K562 (cell line): ENCODE results near the gene PTBP3. TPM values are rescaled to one million over a fixed set of nuclear protein-coding genes. Genes with fewer than 3 reads are reported as not detected.

ENCODE experiments used
- BCOR ChIP-seq: fragments of 450-650 bp; IDR thresholded peaks from 2 replicates; pipeline ENCODE4 v1.6.1; 2016
- CBFA2T3 ChIP-seq: fragments of 450-650 bp; IDR thresholded peaks from 2 replicates; pipeline ENCODE4 v1.6.1; 2017
- CBX1 ChIP-seq: sonication (generic); IDR thresholded peaks from 2 replicates; pipeline ENCODE4 v1.6.1; 2016; ENCODE audit warnings: antibody characterized with exemption, low read depth, mild to moderate bottlenecking
- CC2D1A ChIP-seq: fragments of 450-650 bp; IDR thresholded peaks from 2 replicates; pipeline ENCODE4 v1.6.1; 2017; ENCODE audit warnings: mild to moderate bottlenecking
- CTBP1 ChIP-seq: fragments of 450-650 bp; IDR thresholded peaks from 2 replicates; pipeline ENCODE4 v1.6.1; 2016; ENCODE audit warnings: borderline replicate concordance
- ESRRA ChIP-seq: fragments of 450-650 bp; IDR thresholded peaks from 2 replicates; pipeline ENCODE4 v1.6.1; 2014; ENCODE audit warnings: low read depth, mild to moderate bottlenecking, moderate library complexity, borderline replicate concordance
- KAT7 ChIP-seq: sonication (generic); formaldehyde crosslinking; IDR thresholded peaks from 2 replicates; pipeline ENCODE4 v1.8.0; 2022; ENCODE audit warnings: missing genetic modification reagents, mild to moderate bottlenecking, borderline replicate concordance
- KLF13 ChIP-seq: fragments of 450-650 bp; IDR thresholded peaks from 2 replicates; pipeline ENCODE4 v1.6.1; 2016; ENCODE audit warnings: missing genetic modification characterization, low read depth, mild to moderate bottlenecking, missing compliant biosample characterization, moderate library complexity, borderline replicate concordance
- NCOR1 ChIP-seq: fragments of 450-650 bp; IDR thresholded peaks from 2 replicates; pipeline ENCODE4 v1.6.1; 2016; ENCODE audit warnings: mild to moderate bottlenecking, moderate library complexity
- RBM39 ChIP-seq: fragments of 200-400 bp; formaldehyde crosslinking; optimal IDR thresholded peaks from 2 replicates; pipeline ENCODE3; 2018; ENCODE audit warnings: low read depth, low read length
- RCOR1 ChIP-seq, 2 experiments: IDR thresholded peaks; 2 replicates each; pipeline ENCODE4 v1.6.1; 2012; ENCODE audit warnings: low read depth in 2 of 2, low read length in 2 of 2, borderline replicate concordance in 1 of 2, improper control_type of control experiment in 1 of 2
- SMARCE1 ChIP-seq: fragments of 450-650 bp; IDR thresholded peaks from 2 replicates; pipeline ENCODE4 v1.7.1; 2016; ENCODE audit warnings: mild to moderate bottlenecking
- TBL1XR1 ChIP-seq, 2 experiments: IDR thresholded peaks; 2 replicates each; pipeline ENCODE4 v1.6.1; 2012; ENCODE audit warnings: improper control_type of control experiment in 2 of 2, low read length in 2 of 2, mild to moderate bottlenecking in 1 of 2
- TRIM28 ChIP-seq: fragments of 450-650 bp; IDR thresholded peaks from 2 replicates; pipeline ENCODE4 v1.6.1; 2017
- ZNF197 ChIP-seq: fragments of 200-800 bp; sonication (Bioruptor generic); IDR thresholded peaks from 2 replicates; pipeline ENCODE4 v1.6.1; 2016; ENCODE audit warnings: low read depth, missing genetic modification characterization, missing compliant biosample characterization
- ZNF316 ChIP-seq: fragments of 450-650 bp; IDR thresholded peaks from 2 replicates; pipeline ENCODE4 v1.6.1; 2016
- ZNF431 ChIP-seq: sonication (generic); formaldehyde crosslinking; IDR thresholded peaks from 2 replicates; pipeline ENCODE4 v1.8.0; 2022; ENCODE audit warnings: mild to moderate bottlenecking, missing genetic modification reagents
- ZNF436 ChIP-seq: fragments of 250-450, 450-650 bp; sonication (Bioruptor Pico); formaldehyde crosslinking; IDR thresholded peaks from 2 replicates; pipeline ENCODE4 v1.7.0; 2020; ENCODE audit warnings: mild to moderate bottlenecking
- polyA plus RNA-seq, 8 experiments: library from polyadenylated mRNA; depleted of rRNA in 4 of 8; stranded (reverse) in 5 of 8; unstranded in 3 of 8; fragments of >200 nt; fragmentation: Nextera tagmentation in 2 of 8; fragmentation: Illumina TruSeq in 1 of 8; extraction: Ambion mirVana in 2 of 8; extraction: Trizol in 1 of 8; gene quantifications; 2 replicates each; pipeline versions ENCODE4 v1.2.1 to v1.2.3, GENCODE V29; 2011 to 2014; ENCODE audit warnings: inconsistent platforms in 1 of 8, missing spikeins in 1 of 8
- total RNA-seq, 7 experiments: library from RNA; depleted of rRNA in 6 of 7; stranded (reverse); fragments of >200 nt in 6 of 7; fragmentation: Illumina TruSeq in 2 of 7; extraction: Trizol in 2 of 7; gene quantifications; 2 replicates each; pipeline versions ENCODE4 v1.2.1 to v1.2.3, GENCODE V29; 2011 to 2021; ENCODE audit warnings: low replicate concordance in 1 of 7
- TF ChIP-seq, protein P1 (sequence below): fragments of 450-650 bp; IDR thresholded peaks from 2 replicates; pipeline ENCODE4 v1.7.0; 2016; ENCODE audit warnings: borderline replicate concordance
- TF ChIP-seq, protein P2 (sequence below): sonication (generic); formaldehyde crosslinking; IDR thresholded peaks from 2 replicates; pipeline ENCODE4 v1.8.1; 2022; ENCODE audit warnings: missing genetic modification reagents
- TF ChIP-seq, protein P3 (sequence below): sonication (generic); formaldehyde crosslinking; IDR thresholded peaks from 2 replicates; pipeline ENCODE4 v1.8.0; 2023; ENCODE audit warnings: mild to moderate bottlenecking, missing genetic modification reagents
- TF ChIP-seq, protein P4 (sequence below), 3 experiments: fragments of 200-800 bp in 1 of 3; sonication (Bioruptor generic) in 1 of 3; sonication (generic) in 1 of 3; formaldehyde crosslinking in 1 of 3; IDR thresholded peaks; 2 replicates each; pipeline versions ENCODE4 v1.6.1 to v1.8.0; 2016 to 2022; ENCODE audit warnings: mild to moderate bottlenecking in 2 of 3, missing compliant biosample characterization in 2 of 3, missing genetic modification characterization in 2 of 3, missing genetic modification reagents in 1 of 3

PTBP3 gene
- total and polyA plus RNA-seq, 9 of the 15 experiments (the other 6 are each of a cell fraction or from before 2014, with no cell fraction given), result 22.4 to 132 (median 68.0) TPM

DNA sequence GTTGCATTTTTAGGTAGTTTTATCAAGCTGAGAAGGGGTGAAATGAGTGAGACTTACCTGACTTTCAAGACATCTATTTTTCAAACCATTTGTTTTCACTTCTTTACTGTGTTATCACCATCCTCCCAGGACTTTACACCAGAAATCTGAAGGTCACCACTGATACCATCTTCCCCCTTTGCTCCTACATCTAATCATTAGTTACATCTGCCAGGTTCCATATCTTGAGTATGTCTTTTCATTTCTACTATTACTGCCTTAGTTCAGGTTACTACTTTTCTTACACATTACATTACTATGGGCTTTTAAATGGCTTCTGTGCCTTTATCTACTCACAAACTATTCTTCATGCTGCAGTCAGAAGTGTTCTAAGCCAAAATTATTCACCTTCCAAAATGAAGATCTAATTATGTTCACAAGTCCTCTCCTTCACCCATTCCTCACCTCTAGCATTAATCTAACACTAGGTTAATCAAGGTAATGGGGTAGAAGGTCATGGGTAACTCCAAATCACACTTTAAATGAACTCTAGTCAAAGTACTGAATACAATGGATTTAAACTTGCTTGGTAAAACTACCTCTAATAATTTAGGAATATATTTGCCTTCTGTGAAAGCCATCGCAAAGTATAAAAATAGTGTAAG is 44.4 kb upstream of the PTBP3 start (continued):
- TF ChIP-seq, protein P1, sequence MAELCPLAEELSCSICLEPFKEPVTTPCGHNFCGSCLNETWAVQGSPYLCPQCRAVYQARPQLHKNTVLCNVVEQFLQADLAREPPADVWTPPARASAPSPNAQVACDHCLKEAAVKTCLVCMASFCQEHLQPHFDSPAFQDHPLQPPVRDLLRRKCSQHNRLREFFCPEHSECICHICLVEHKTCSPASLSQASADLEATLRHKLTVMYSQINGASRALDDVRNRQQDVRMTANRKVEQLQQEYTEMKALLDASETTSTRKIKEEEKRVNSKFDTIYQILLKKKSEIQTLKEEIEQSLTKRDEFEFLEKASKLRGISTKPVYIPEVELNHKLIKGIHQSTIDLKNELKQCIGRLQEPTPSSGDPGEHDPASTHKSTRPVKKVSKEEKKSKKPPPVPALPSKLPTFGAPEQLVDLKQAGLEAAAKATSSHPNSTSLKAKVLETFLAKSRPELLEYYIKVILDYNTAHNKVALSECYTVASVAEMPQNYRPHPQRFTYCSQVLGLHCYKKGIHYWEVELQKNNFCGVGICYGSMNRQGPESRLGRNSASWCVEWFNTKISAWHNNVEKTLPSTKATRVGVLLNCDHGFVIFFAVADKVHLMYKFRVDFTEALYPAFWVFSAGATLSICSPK, result no peak
- no peak for TF ChIP-seq RBM39
- TF ChIP-seq RCOR1 (IDR thresholded peaks at IDR 0.05; ENCODE audit: borderline replicate concordance in 1 of 2, low read depth in 2 of 2, low read length in 2 of 2), result 0 out of 4 replicates have a peak, but pooled peaks of 1 of the 2 experiments have one; percentile 24
- TF ChIP-seq, protein P2, sequence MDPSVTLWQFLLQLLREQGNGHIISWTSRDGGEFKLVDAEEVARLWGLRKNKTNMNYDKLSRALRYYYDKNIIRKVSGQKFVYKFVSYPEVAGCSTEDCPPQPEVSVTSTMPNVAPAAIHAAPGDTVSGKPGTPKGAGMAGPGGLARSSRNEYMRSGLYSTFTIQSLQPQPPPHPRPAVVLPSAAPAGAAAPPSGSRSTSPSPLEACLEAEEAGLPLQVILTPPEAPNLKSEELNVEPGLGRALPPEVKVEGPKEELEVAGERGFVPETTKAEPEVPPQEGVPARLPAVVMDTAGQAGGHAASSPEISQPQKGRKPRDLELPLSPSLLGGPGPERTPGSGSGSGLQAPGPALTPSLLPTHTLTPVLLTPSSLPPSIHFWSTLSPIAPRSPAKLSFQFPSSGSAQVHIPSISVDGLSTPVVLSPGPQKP (CRISPR knock-in tag), result no peak
- TF ChIP-seq ZNF197 (CRISPR knock-in tag), result no peak
- TF ChIP-seq CC2D1A, result no peak
- TF ChIP-seq ESRRA, result peak; percentile 53; the same call in 1 of the 2 replicates
- TF ChIP-seq, protein P3, sequence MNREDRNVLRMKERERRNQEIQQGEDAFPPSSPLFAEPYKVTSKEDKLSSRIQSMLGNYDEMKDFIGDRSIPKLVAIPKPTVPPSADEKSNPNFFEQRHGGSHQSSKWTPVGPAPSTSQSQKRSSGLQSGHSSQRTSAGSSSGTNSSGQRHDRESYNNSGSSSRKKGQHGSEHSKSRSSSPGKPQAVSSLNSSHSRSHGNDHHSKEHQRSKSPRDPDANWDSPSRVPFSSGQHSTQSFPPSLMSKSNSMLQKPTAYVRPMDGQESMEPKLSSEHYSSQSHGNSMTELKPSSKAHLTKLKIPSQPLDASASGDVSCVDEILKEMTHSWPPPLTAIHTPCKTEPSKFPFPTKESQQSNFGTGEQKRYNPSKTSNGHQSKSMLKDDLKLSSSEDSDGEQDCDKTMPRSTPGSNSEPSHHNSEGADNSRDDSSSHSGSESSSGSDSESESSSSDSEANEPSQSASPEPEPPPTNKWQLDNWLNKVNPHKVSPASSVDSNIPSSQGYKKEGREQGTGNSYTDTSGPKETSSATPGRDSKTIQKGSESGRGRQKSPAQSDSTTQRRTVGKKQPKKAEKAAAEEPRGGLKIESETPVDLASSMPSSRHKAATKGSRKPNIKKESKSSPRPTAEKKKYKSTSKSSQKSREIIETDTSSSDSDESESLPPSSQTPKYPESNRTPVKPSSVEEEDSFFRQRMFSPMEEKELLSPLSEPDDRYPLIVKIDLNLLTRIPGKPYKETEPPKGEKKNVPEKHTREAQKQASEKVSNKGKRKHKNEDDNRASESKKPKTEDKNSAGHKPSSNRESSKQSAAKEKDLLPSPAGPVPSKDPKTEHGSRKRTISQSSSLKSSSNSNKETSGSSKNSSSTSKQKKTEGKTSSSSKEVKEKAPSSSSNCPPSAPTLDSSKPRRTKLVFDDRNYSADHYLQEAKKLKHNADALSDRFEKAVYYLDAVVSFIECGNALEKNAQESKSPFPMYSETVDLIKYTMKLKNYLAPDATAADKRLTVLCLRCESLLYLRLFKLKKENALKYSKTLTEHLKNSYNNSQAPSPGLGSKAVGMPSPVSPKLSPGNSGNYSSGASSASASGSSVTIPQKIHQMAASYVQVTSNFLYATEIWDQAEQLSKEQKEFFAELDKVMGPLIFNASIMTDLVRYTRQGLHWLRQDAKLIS (CRISPR knock-in tag), result 0 out of 2 replicates have a peak, but pooled peaks have one; percentile 50
- 0 out of 2 replicates have a peak, but pooled peaks have one; percentile 7 for TF ChIP-seq CTBP1
- TF ChIP-seq CBFA2T3, result peak; percentile 51
- TF ChIP-seq, protein P4, sequence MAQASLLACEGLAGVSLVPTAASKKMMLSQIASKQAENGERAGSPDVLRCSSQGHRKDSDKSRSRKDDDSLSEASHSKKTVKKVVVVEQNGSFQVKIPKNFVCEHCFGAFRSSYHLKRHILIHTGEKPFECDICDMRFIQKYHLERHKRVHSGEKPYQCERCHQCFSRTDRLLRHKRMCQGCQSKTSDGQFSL (CRISPR knock-in tag; IDR thresholded peaks at IDR 0.05), result no peak
- TF ChIP-seq, protein P4 (tag; IDR thresholded peaks at IDR 0.05), result no peak
- TF ChIP-seq CBX1, result no peak
- TF ChIP-seq BCOR, result 0 out of 2 replicates have a peak, but pooled peaks have one; percentile 9
- no peak for TF ChIP-seq KLF13 (tag)
- no peak for TF ChIP-seq TRIM28
- TF ChIP-seq KAT7 (CRISPR knock-in tag), result peak; percentile 79
- TF ChIP-seq NCOR1, result 0 out of 2 replicates have a peak, but pooled peaks have one; percentile 29
- 0 out of 2 replicates have a peak, but pooled peaks have one; percentile 11 for TF ChIP-seq SMARCE1
- TF ChIP-seq TBL1XR1 (IDR thresholded peaks at IDR 0.05; ENCODE audit: low read length in 2 of 2), result no peak
- TF ChIP-seq ZNF431 (CRISPR knock-in tag), result no peak
- no peak for TF ChIP-seq ZNF436 (CRISPR knock-in tag)
- no peak for TF ChIP-seq ZNF316
